ENCODE data around the gene WDR18. TPM values are rescaled to one million over a fixed set of nuclear protein-coding genes. Genes with fewer than 3 reads are reported as not detected.

WDR18 gene
- total RNA-seq, 1 donor from 2014 or later, result 38.6 TPM

GRCh38 chr19:979318-979741 lies 4.8 kb upstream of the WDR18 start:
- DNase-seq (ENCODE audit: low spot score), result no peak
- H3K9me3 ChIP-seq (ENCODE audit: low read depth), result no peaks in the 10 kb centered on the region
- peaks cover 48% of the 10 kb centered on the region for H3F3A ChIP-seq (ENCODE audit: low read depth)
- H3K9me3 Mint-ChIP-seq, result no peaks in the 10 kb centered on the region
- H3K9ac ChIP-seq, result no peak overlapping the region
- TF ChIP-seq EZH2 (IDR thresholded peaks at IDR 0.05), result no peak
- TF ChIP-seq EZH2phosphoT487 (IDR thresholded peaks at IDR 0.05), result no peak
- TF ChIP-seq CTCF (IDR thresholded peaks at IDR 0.05), result no peak
- H3K36me3 ChIP-seq, result no peaks in the 10 kb centered on the region
- peak overlapping the region; percentile 72 for H3K27ac ChIP-seq
- H3K27ac Mint-ChIP-seq, result no peak overlapping the region
- H3K4me3 Mint-ChIP-seq, result no peak overlapping the region
- H3K27me3 Mint-ChIP-seq (ENCODE audit: insufficient read depth, low read depth), result peaks cover 2% of the 10 kb centered on the region
- no peaks in the 10 kb centered on the region for H3K36me3 Mint-ChIP-seq
- H3K4me1 ChIP-seq, result peaks cover 16% of the 10 kb centered on the region
- no peaks in the 10 kb centered on the region for H3K27me3 ChIP-seq
- H3K4me1 Mint-ChIP-seq, result peaks cover 16% of the 10 kb centered on the region
- no peak overlapping the region for H2AFZ ChIP-seq (replicated peaks)
- no peaks in the 10 kb centered on the region for H3K79me2 ChIP-seq (ENCODE audit: low read depth)
- peak overlapping the region; percentile 51 for H3K4me2 ChIP-seq
- H4K20me1 ChIP-seq (ENCODE audit: low read depth), result no peaks in the 10 kb centered on the region
- no peak overlapping the region for H3K4me3 ChIP-seq

GRCh38 chr19:980133-980998 lies 3.8 kb upstream of the WDR18 start:
- Mint-ChIP-seq H3K9me3 (no peaks in the 10 kb centered on the region), H3K27me3 (ENCODE audit: insufficient read depth, low read depth) (peaks cover 6% of the 10 kb centered on the region), H3K36me3 (no peaks in the 10 kb centered on the region), H3K4me3 (peak overlapping the region; percentile 73), H3K27ac (peak overlapping the region; percentile 25), H3K4me1 (peaks cover 19% of the 10 kb centered on the region)
- no peaks in the 10 kb centered on the region for H4K20me1 ChIP-seq (ENCODE audit: low read depth)
- peak overlapping the region; percentile 30 for H3K4me3 ChIP-seq
- no peak overlapping the region for H2AFZ ChIP-seq (replicated peaks)
- no peak overlapping the region for H3K9ac ChIP-seq
- H3K27me3 ChIP-seq, result no peaks in the 10 kb centered on the region
- H3K79me2 ChIP-seq (ENCODE audit: low read depth), result peaks cover 8% of the 10 kb centered on the region
- H3K4me2 ChIP-seq, result peak overlapping the region; percentile 65
- peak overlapping the region; percentile 86 for H3K27ac ChIP-seq
- H3K36me3 ChIP-seq, result no peaks in the 10 kb centered on the region
- peaks cover 49% of the 10 kb centered on the region for H3F3A ChIP-seq (ENCODE audit: low read depth)
- DNase-seq (ENCODE audit: low spot score), result peak; percentile 93
- H3K4me1 ChIP-seq, result peaks cover 21% of the 10 kb centered on the region
- H3K9me3 ChIP-seq (ENCODE audit: low read depth), result no peaks in the 10 kb centered on the region
- TF ChIP-seq CTCF (IDR thresholded peaks at IDR 0.05) (peak; percentile 4), EZH2 (IDR thresholded peaks at IDR 0.05) (no peak)

GRCh38 chr19:982567-983170 lies 1.5 kb upstream of the WDR18 start:
- no peak overlapping the region for H3K27ac ChIP-seq
- no peak overlapping the region for H3K4me3 ChIP-seq

More at GRCh38 chr19:982567-983170, 1.5 kb upstream of the WDR18 start:
- TF ChIP-seq EZH2phosphoT487 (IDR thresholded peaks at IDR 0.05), result no peak
- TF ChIP-seq CTCF (IDR thresholded peaks at IDR 0.05), result peak; percentile 91
- TF ChIP-seq EZH2 (IDR thresholded peaks at IDR 0.05), result peak; percentile 3
- H3K27ac Mint-ChIP-seq, result no peak overlapping the region
- Histone ChIP-seq H2AFZ (replicated peaks) (no peak overlapping the region), H4K20me1 (ENCODE audit: low read depth) (no peaks in the 10 kb centered on the region), H3K9ac (no peak overlapping the region), H3K79me2 (ENCODE audit: low read depth) (peaks cover 13% of the 10 kb centered on the region), H3K4me1 (peaks cover 21% of the 10 kb centered on the region), H3F3A (ENCODE audit: low read depth) (peaks cover 50% of the 10 kb centered on the region), H3K4me2 (peak overlapping the region; percentile 58), H3K36me3 (no peaks in the 10 kb centered on the region), H3K27me3 (no peaks in the 10 kb centered on the region), H3K9me3 (ENCODE audit: low read depth) (no peaks in the 10 kb centered on the region)
- H3K4me3 Mint-ChIP-seq, result peak overlapping the region; percentile 70
- peaks cover 16% of the 10 kb centered on the region for H3K4me1 Mint-ChIP-seq
- peaks cover 5% of the 10 kb centered on the region for H3K36me3 Mint-ChIP-seq
- no peaks in the 10 kb centered on the region for H3K9me3 Mint-ChIP-seq
- peak; percentile 89 for DNase-seq (ENCODE audit: low spot score)
- H3K27me3 Mint-ChIP-seq (ENCODE audit: insufficient read depth, low read depth), result peaks cover 11% of the 10 kb centered on the region

Measured in neural progenitor cell (in vitro differentiated cells).